ENCODE measurements around the gene FAM149A. TPM values are rescaled to one million over a fixed set of nuclear protein-coding genes. Genes with fewer than 3 reads are reported as not detected.

Gene FAM149A
- total and polyA plus RNA-seq, 4 donors, result 12.0 to 27.1 (median 15.0) TPM

DNA sequence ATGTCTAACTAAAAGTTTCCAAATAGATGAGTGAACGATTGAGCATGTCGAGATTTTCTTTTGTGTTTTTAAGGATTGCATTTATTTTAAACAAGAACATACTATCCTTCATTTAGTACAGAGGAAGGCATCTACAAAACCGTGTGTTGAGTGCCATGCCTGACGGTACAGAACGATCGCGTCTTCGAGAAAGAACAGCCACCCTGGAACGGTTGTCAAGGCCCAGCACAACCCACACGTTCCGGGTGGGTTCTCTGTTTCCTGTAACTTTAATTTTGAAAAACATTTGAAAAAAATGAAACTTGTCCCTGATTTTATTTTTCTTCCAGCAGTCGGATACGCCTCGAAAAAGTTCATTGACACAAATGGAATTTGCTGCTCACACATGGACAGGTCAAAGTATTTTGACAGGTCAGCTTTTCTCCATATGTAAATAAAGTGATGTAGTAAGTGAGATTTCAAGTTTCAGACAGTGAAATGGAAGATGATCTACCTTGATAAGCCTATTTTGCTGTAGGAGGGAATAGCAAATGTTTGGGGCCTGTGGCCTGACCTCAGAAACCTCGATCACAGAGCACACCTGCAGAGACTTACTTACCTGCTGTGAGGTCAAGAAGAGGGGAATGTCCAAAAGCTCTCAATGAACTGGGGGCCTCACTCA is 62.5 kb downstream of the FAM149A start:
- Histone ChIP-seq H3K4me3 (ENCODE audit: low read depth in 1 of 3, low read length in 3 of 3) (peak overlapping the region; percentile 29 to 55 (median 37)), H3K9me3 (ENCODE audit: control insufficient read depth in 4 of 4, low read length in 3 of 4) (no peaks in the 10 kb centered on the region), H3K36me3 (ENCODE audit: control insufficient read depth in 4 of 4, insufficient read depth in 3 of 4, low read depth in 1 of 4, low read length in 3 of 4) (peaks cover 0 to 8% (median under 1%) of the 10 kb centered on the region in 4 donors), H3K4me1 (ENCODE audit: control insufficient read depth in 4 of 4, insufficient read depth in 4 of 4, low read length in 3 of 4) (peaks cover 7 to 46% (median 33%) of the 10 kb centered on the region in 4 donors), H3K9ac (ENCODE audit: low read depth in 1 of 2, low read length in 2 of 2) (peak overlapping the region in 1 of 2 donors; percentile 81), H3K27me3 (ENCODE audit: control insufficient read depth in 4 of 4, insufficient read depth in 4 of 4, low read length in 3 of 4) (no peaks in the 10 kb centered on the region), H3K27ac (ENCODE audit: low read depth in 1 of 2, low read length in 2 of 2) (peak overlapping the region; percentile 74 to 78)
- TF ChIP-seq NR2F2 (IDR thresholded peaks at IDR 0.05) (peak; percentile 56), SP1 (IDR thresholded peaks at IDR 0.05) (peak; percentile 88), FOXA1 (IDR thresholded peaks at IDR 0.05) (peak; percentile 90), TAF1 (conservative IDR thresholded peaks at IDR 0.05) (no peak), MAX (IDR thresholded peaks at IDR 0.05) (peak; percentile 53), RXRA (IDR thresholded peaks at IDR 0.05) (peak; percentile 97), JUND (IDR thresholded peaks at IDR 0.05) (peak; percentile 82 to 95), HNF4A (conservative IDR thresholded peaks at IDR 0.05) (peak; percentile 88 to 89), HNF4G (IDR thresholded peaks at IDR 0.05) (peak; percentile 39), YY1 (IDR thresholded peaks at IDR 0.05) (peak; percentile 68), EGR1 (IDR thresholded peaks at IDR 0.05; ENCODE audit: low read depth in 2 of 2) (no peak), RAD21 (IDR thresholded peaks at IDR 0.05) (peak; percentile 35 to 53), REST (IDR thresholded peaks at IDR 0.05) (peak; percentile 79), FOXA2 (IDR thresholded peaks at IDR 0.05) (peak; percentile 93), GABPA (IDR thresholded peaks at IDR 0.05 in 1 of 2, conservative IDR thresholded peaks at IDR 0.05 in 1 of 2) (no peak)
- TF ChIP-seq, protein P1, sequence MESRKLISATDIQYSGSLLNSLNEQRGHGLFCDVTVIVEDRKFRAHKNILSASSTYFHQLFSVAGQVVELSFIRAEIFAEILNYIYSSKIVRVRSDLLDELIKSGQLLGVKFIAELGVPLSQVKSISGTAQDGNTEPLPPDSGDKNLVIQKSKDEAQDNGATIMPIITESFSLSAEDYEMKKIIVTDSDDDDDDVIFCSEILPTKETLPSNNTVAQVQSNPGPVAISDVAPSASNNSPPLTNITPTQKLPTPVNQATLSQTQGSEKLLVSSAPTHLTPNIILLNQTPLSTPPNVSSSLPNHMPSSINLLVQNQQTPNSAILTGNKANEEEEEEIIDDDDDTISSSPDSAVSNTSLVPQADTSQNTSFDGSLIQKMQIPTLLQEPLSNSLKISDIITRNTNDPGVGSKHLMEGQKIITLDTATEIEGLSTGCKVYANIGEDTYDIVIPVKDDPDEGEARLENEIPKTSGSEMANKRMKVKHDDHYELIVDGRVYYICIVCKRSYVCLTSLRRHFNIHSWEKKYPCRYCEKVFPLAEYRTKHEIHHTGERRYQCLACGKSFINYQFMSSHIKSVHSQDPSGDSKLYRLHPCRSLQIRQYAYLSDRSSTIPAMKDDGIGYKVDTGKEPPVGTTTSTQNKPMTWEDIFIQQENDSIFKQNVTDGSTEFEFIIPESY (IDR thresholded peaks at IDR 0.05), result peak; percentile 68
- TF ChIP-seq, protein P2, sequence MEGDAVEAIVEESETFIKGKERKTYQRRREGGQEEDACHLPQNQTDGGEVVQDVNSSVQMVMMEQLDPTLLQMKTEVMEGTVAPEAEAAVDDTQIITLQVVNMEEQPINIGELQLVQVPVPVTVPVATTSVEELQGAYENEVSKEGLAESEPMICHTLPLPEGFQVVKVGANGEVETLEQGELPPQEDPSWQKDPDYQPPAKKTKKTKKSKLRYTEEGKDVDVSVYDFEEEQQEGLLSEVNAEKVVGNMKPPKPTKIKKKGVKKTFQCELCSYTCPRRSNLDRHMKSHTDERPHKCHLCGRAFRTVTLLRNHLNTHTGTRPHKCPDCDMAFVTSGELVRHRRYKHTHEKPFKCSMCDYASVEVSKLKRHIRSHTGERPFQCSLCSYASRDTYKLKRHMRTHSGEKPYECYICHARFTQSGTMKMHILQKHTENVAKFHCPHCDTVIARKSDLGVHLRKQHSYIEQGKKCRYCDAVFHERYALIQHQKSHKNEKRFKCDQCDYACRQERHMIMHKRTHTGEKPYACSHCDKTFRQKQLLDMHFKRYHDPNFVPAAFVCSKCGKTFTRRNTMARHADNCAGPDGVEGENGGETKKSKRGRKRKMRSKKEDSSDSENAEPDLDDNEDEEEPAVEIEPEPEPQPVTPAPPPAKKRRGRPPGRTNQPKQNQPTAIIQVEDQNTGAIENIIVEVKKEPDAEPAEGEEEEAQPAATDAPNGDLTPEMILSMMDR (IDR thresholded peaks at IDR 0.05; ENCODE audit: low read depth, low read length, missing input control), result no peak
- TF ChIP-seq, protein P3, sequence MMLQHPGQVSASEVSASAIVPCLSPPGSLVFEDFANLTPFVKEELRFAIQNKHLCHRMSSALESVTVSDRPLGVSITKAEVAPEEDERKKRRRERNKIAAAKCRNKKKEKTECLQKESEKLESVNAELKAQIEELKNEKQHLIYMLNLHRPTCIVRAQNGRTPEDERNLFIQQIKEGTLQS (IDR thresholded peaks at IDR 0.05), result peak; percentile 60
- WGBS, result 33% methylated on average over 15 of the region's 15 CpGs
- DNase-seq (ENCODE audit: low spot score), result no peak

Measured in liver (tissue), 9 donors.